Central memory CD4-positive, alpha-beta T cell (primary cell): ENCODE measurements around the gene RRAS2.

Experiments
- DNase-seq: peaks from one replicate; pipeline ENCODE4 v3.0.0; 2022

RRAS2 gene

GRCh38 chr11:14335712-14336111 is 23.3 kb downstream of the RRAS2 start:
- DNase-seq: no peak

GRCh38 chr11:14334893-14335292 is 24.1 kb downstream of the RRAS2 start:
- no peak for DNase-seq

DNA sequence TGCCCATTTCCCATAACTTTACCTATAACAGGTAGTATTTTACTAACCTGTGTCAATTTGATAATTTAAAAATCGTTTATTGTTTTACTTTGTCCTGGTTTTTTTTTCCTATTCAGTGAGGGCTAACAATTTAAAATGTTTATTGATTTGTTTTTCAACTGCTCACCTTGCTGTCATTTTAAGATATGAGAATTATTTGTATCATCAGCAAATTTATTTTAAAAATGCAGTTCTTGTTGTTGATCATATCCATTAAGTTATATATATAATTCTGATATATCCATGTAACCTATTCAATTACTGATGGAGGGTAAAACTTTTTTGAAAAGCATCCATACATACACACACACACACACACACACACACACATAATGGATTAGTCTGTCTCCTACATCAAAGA is 24.8 kb downstream of the RRAS2 start:
- no peak for DNase-seq

DNA sequence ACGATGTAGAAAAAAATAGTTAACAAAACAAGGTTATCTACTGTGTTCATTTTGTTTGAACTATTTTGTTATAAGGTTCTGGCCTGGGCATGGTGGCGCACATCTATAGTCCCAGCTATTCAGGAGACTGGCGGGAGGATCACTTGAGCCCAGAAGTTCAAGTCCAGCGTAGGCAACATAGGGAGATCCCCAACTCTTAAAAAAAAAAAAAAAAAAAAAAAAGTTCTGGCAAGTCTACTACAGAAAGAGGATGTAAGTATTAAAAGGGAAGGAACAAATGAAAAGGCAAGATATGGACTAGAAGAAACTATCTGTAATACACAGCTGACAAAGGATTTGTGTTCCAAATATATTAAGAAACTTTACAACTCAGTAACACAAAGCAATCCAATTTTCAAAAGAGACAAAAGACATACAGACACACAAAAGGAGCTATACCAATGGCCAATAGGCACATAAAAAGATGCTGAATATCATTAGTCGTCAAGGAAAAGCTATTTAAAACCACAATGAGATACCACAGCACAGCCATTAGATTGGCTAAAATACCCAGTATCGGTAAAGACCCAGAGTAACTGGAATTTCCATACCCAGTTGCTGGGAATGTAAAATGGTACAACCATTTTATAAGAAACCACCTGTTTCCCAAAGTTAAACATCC is 27.4 kb downstream of the RRAS2 start:
- DNase-seq: no peak

DNA sequence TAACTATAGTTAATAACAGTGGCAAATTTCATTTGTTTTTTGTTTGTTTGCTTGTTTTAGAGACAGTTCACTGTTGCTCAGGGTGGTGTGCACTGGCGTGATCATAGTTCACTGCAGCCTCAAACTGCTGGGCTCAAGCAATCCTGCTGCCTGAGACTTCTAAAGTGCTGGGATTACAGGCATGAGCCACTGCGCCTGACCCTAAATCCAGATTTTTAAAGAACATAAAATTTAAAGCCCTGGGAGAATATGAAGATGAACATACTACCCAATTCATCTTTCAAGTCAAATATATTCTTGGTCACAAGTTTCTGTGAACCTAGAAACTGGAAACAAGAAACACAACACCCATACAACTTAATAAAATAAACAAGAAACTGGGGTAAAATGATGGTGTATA is 28.1 kb downstream of the RRAS2 start:
- DNase-seq: no peak

- no peak for DNase-seq
Measured at GRCh38 chr11:14329702-14330101, 29.3 kb downstream of the RRAS2 start.

- DNase-seq: no peak
Measured at GRCh38 chr11:14327116-14327515, 31.9 kb downstream of the RRAS2 start.

DNA sequence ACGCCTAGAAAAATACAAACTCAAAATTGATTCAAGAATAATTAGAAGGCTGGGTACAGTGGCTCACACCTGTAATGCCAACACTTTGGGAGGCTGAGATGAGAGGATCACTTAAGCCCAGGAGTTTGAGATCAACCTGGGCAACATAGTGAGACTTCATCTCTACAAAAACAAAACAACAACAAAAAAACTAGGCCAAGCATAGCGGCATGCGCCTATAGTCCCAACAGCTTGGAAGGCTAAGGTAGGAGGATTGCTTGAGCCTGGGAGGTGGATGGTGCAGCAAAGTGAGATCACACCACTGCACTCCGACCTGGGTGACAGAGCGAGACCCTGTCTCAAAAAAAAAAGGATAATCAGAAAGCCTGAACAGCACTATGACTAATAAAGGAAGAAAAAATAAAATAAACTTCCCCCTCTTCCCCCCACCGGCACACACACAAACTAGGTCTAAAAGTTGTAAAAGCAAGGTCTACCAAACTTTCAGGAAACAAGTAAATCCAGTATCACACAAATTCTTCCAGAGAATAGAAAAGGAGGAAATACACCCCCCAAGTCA is 35.8 kb downstream of the RRAS2 start:
- DNase-seq: no peak

DNA sequence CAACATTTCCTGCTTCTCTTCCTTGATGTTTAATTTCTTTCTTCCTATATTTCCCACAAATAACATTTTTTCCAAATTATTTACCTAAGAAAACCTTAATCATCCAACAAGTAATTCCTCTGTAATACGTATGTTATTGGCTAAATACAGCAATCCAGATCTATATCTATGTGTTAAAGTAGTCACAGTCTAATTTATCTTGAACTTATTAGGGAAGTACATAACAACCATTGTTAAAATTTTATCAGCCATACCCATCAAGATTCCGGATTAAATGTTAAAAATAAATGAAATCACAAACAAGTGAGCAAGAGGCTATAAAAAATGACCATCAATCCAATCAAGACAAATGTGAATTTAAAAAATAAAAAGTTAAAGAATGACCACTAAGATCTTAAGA is 36.5 kb downstream of the RRAS2 start:
- no peak for DNase-seq

DNA sequence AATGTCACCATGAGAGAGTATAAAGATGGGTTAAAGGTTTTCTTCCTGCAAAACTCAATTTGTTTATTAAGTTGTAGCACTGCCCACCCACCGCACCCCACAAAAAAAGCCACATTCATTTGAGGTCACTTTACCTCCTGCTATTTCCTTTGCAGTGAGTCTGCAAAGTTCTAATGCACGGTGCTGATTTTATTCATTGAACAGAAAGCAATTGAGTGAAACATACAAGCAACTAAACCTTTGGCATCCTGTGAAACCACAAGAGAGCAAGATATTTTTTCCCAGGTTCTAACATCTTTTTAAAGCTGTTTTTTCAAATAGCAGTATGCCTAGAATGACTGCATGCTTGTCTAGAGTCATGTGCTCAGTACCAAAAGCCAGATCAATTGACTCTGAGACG is 39.0 kb downstream of the RRAS2 start:
- DNase-seq: peak; percentile 59

DNA sequence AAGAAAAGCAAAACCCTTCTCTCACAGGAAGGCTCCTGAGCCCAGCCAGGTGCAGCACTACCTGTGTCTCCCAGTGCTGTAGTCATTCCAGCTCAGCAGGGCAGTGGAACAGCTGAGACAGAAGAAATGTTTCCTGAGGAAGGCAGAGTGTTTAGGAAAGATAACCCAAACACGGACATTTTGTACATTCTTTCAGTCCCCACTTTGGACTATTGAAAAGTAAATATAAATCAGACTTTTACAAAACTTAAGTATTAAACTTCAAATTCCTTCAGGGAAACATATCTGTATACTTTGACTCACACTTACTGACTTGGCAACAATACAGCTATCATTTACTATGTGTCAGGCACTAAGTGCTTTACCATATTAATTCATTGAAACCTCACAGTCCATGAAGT is 40.4 kb downstream of the RRAS2 start:
- no peak for DNase-seq

GRCh38 chr11:14317659-14318325 is 41.2 kb downstream of the RRAS2 start:
- DNase-seq: no peak

GRCh38 chr11:14315130-14315529 is 43.9 kb downstream of the RRAS2 start:
- no peak for DNase-seq

- no peak for DNase-seq
Measured at GRCh38 chr11:14314127-14314526, 44.9 kb downstream of the RRAS2 start.

GRCh38 chr11:14312736-14313438 is 46.1 kb downstream of the RRAS2 start:
- no peak for DNase-seq

GRCh38 chr11:14310679-14311078 is 48.3 kb downstream of the RRAS2 start:
- DNase-seq: no peak

- DNase-seq: no peak
Measured at GRCh38 chr11:14309425-14310192, 49.4 kb downstream of the RRAS2 start.

GRCh38 chr11:14308897-14309387 is 50.0 kb downstream of the RRAS2 start:
- no peak for DNase-seq

GRCh38 chr11:14308114-14308896 is 50.7 kb downstream of the RRAS2 start:
- peak; percentile 13 for DNase-seq

GRCh38 chr11:14306481-14306880 is 52.5 kb downstream of the RRAS2 start:
- no peak for DNase-seq

- DNase-seq: no peak
Measured at GRCh38 chr11:14305649-14306048, 53.3 kb downstream of the RRAS2 start.

DNA sequence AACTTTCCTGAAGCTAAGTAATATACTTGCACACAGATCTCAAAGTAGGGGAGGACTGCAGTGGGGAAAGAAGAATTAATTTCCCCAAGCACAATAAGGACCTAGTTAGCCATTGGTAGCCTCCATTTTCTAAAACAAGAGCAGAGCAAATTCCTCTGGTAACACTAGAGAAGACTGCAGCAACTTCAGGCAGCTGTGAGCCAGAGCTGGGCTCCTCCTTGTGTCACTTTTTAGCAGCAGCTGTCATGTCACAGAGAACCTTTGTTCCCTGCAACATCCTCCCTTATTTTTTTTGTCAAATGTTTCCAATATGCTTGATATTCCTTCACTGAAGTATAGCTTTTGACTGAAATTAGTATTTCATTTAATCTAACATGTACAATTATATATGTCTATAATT is 54.4 kb downstream of the RRAS2 start:
- no peak for DNase-seq
